HEK293T (cell line): ENCODE measurements around the gene EIF4EBP2.

ENCODE experiments used
- ARNT ChIP-seq: fragments of 450-650 bp; IDR thresholded peaks from 2 replicates; pipeline ENCODE4 v1.6.1; 2017; ENCODE audit warnings: mild to moderate bottlenecking
- BHLHE40 ChIP-seq: fragments of 450-650 bp; IDR thresholded peaks from 2 replicates; pipeline ENCODE4 v1.6.1; 2016; ENCODE audit warnings: mild to moderate bottlenecking, moderate library complexity, borderline replicate concordance
- CTBP1 ChIP-seq: fragments of 450-650 bp; IDR thresholded peaks from 2 replicates; pipeline ENCODE4 v1.6.1; 2016; ENCODE audit warnings: borderline replicate concordance
- ELF4 ChIP-seq: fragments of 450-650 bp; IDR thresholded peaks from 2 replicates; pipeline ENCODE4 v1.6.1; 2017; ENCODE audit warnings: antibody characterized with exemption
- FOXK2 ChIP-seq: fragments of 450-650 bp; IDR thresholded peaks from 2 replicates; pipeline ENCODE4 v1.6.1; 2016; ENCODE audit warnings: mild to moderate bottlenecking
- FOXM1 ChIP-seq: fragments of 450-650 bp; IDR thresholded peaks from 2 replicates; pipeline ENCODE4 v1.6.1; 2017; ENCODE audit warnings: mild to moderate bottlenecking, borderline replicate concordance
- HDGF ChIP-seq: fragments of 450-650 bp; IDR thresholded peaks from 2 replicates; pipeline ENCODE4 v1.6.1; 2017; ENCODE audit warnings: antibody characterized with exemption, borderline replicate concordance
- L3MBTL2 ChIP-seq: fragments of 450-650 bp; conservative IDR thresholded peaks from 2 replicates; pipeline ENCODE4 v1.6.1; 2016; ENCODE audit warnings: mild to moderate bottlenecking
- LEF1 ChIP-seq: fragments of 450-650 bp; IDR thresholded peaks from 2 replicates; pipeline ENCODE4 v1.6.1; 2017; ENCODE audit warnings: mild to moderate bottlenecking, borderline replicate concordance
- SP1 ChIP-seq: fragments of 450-650 bp; IDR thresholded peaks from 2 replicates; pipeline ENCODE4 v1.6.1; 2017
- TARDBP ChIP-seq: fragments of 450-650 bp; IDR thresholded peaks from 2 replicates; pipeline ENCODE4 v1.6.1; 2016
- ZNF384 ChIP-seq: fragments of 450-650 bp; IDR thresholded peaks from 2 replicates; pipeline ENCODE4 v1.6.1; 2016

- no peak for TF ChIP-seq TARDBP
- TF ChIP-seq FOXM1, result no peak
- no peak for TF ChIP-seq FOXK2
- no peak for TF ChIP-seq SP1
- TF ChIP-seq BHLHE40, result no peak
- no peak for TF ChIP-seq ELF4
- no peak for TF ChIP-seq HDGF
- TF ChIP-seq ARNT, result no peak
- no peak for TF ChIP-seq LEF1
- no peak for TF ChIP-seq CTBP1
- TF ChIP-seq ZNF384, result no peak
- no peak for TF ChIP-seq L3MBTL2
Measured at GRCh38 chr10:70370766-70371165, 33.2 kb upstream of the EIF4EBP2 start.
